K562 (cell line): Measurements from ENCODE around the gene STAP1. TPM values are rescaled to one million over a fixed set of nuclear protein-coding genes. Genes with fewer than 3 reads are reported as not detected.

ENCODE experiments used
- ATF7 ChIP-seq: fragments of 450-650 bp; IDR thresholded peaks from 2 replicates; pipeline ENCODE4 v1.7.1; 2014; ENCODE audit warnings: mild to moderate bottlenecking, moderate library complexity
- CBFA2T3 ChIP-seq: fragments of 450-650 bp; IDR thresholded peaks from 2 replicates; pipeline ENCODE4 v1.6.1; 2017
- CEBPG ChIP-seq, 3 experiments: fragments of 200-800 bp in 1 of 3; sonication (Bioruptor generic) in 1 of 3; sonication (generic) in 1 of 3; formaldehyde crosslinking in 1 of 3; IDR thresholded peaks in 2 of 3; conservative IDR thresholded peaks in 1 of 3; 2 replicates each; pipeline versions ENCODE4 v1.6.1 to v1.8.0; 2016 to 2022; ENCODE audit warnings: missing compliant biosample characterization in 2 of 3, missing genetic modification characterization in 2 of 3, mild to moderate bottlenecking in 1 of 3, missing genetic modification reagents in 1 of 3
- ETV1 ChIP-seq: fragments of 450-650 bp; conservative IDR thresholded peaks from 2 replicates; pipeline ENCODE4 v1.6.1; 2016; ENCODE audit warnings: missing genetic modification characterization, control low read depth, low read depth, missing compliant biosample characterization
- MECOM ChIP-seq: fragments of 250-450 bp; sonication (Bioruptor Pico); IDR thresholded peaks from 2 replicates; pipeline ENCODE4 v1.8.0; 2022; ENCODE audit warnings: inconsistent platforms
- MTA3 ChIP-seq: fragments of 450-650 bp; formaldehyde crosslinking; IDR thresholded peaks from 2 replicates; pipeline ENCODE4 v1.6.1; 2017; ENCODE audit warnings: mild to moderate bottlenecking, borderline replicate concordance
- NBN ChIP-seq: fragments of 450-650 bp; IDR thresholded peaks from 2 replicates; pipeline ENCODE4 v1.6.1; 2016; ENCODE audit warnings: low read depth, mild to moderate bottlenecking
- NFE2L1 ChIP-seq: fragments of 450-650 bp; IDR thresholded peaks from 2 replicates; pipeline ENCODE4 v1.6.1; 2016; ENCODE audit warnings: missing genetic modification characterization, low read depth, mild to moderate bottlenecking, missing compliant biosample characterization, moderate library complexity, borderline replicate concordance
- RCOR1 ChIP-seq, 2 experiments: IDR thresholded peaks; 2 replicates each; pipeline ENCODE4 v1.6.1; 2012; ENCODE audit warnings: low read depth in 2 of 2, low read length in 2 of 2, borderline replicate concordance in 1 of 2, improper control_type of control experiment in 1 of 2
- SMARCC2 ChIP-seq: fragments of 450-650 bp; IDR thresholded peaks from 2 replicates; pipeline ENCODE4 v1.6.1; 2017; ENCODE audit warnings: antibody characterized with exemption, moderate library complexity, mild to moderate bottlenecking, low read depth
- SNAPC5 ChIP-seq: fragments of 250-450 bp; sonication (Bioruptor Pico); IDR thresholded peaks from 2 replicates; pipeline ENCODE4 v1.8.0; 2021; ENCODE audit warnings: moderate library complexity, mild to moderate bottlenecking, inconsistent platforms
- STAG1 ChIP-seq: sonication (generic); formaldehyde crosslinking; IDR thresholded peaks from 2 replicates; pipeline ENCODE4 v1.5.0; 2020; ENCODE audit warnings: missing genetic modification reagents, borderline replicate concordance
- TAL1 ChIP-seq: fragments of 450-650 bp; IDR thresholded peaks from 2 replicates; pipeline ENCODE4 v1.6.1; 2016; ENCODE audit warnings: mild to moderate bottlenecking
- ZBTB33 ChIP-seq: sonication (generic); formaldehyde crosslinking; IDR thresholded peaks from 2 replicates; pipeline ENCODE4 v1.8.1; 2023; ENCODE audit warnings: mild to moderate bottlenecking, missing genetic modification reagents
- ZFP91 ChIP-seq: sonication (generic); formaldehyde crosslinking; IDR thresholded peaks from 2 replicates; pipeline ENCODE4 v1.8.0; 2022; ENCODE audit warnings: mild to moderate bottlenecking, missing genetic modification reagents
- ZNF740 ChIP-seq, 3 experiments: fragments of 200-800 bp in 1 of 3; sonication (Bioruptor generic) in 1 of 3; sonication (generic) in 1 of 3; formaldehyde crosslinking in 1 of 3; IDR thresholded peaks; 2 replicates each; pipeline versions ENCODE4 v1.6.1 to v1.8.0; 2016 to 2022; ENCODE audit warnings: mild to moderate bottlenecking in 2 of 3, missing compliant biosample characterization in 2 of 3, missing genetic modification characterization in 2 of 3, missing genetic modification reagents in 1 of 3
- polyA plus RNA-seq, 8 experiments: library from polyadenylated mRNA; depleted of rRNA in 4 of 8; stranded (reverse) in 5 of 8; unstranded in 3 of 8; fragments of >200 nt; fragmentation: Nextera tagmentation in 2 of 8; fragmentation: Illumina TruSeq in 1 of 8; extraction: Ambion mirVana in 2 of 8; extraction: Trizol in 1 of 8; gene quantifications; 2 replicates each; pipeline versions ENCODE4 v1.2.1 to v1.2.3, GENCODE V29; 2011 to 2014; ENCODE audit warnings: inconsistent platforms in 1 of 8, missing spikeins in 1 of 8
- total RNA-seq, 7 experiments: library from RNA; depleted of rRNA in 6 of 7; stranded (reverse); fragments of >200 nt in 6 of 7; fragmentation: Illumina TruSeq in 2 of 7; extraction: Trizol in 2 of 7; gene quantifications; 2 replicates each; pipeline versions ENCODE4 v1.2.1 to v1.2.3, GENCODE V29; 2011 to 2021; ENCODE audit warnings: low replicate concordance in 1 of 7
- TF ChIP-seq, protein P1 (sequence below): fragments of 450-650 bp; formaldehyde crosslinking; IDR thresholded peaks from 2 replicates; pipeline ENCODE4 v1.4.0; 2020; ENCODE audit warnings: mild to moderate bottlenecking
- TF ChIP-seq, protein P2 (sequence below): sonication (generic); formaldehyde crosslinking; IDR thresholded peaks from 2 replicates; pipeline ENCODE4 v1.8.1; 2022; ENCODE audit warnings: missing genetic modification reagents

The STAP1 gene
- total and polyA plus RNA-seq, 9 of the 15 experiments (the other 6 are each of a cell fraction or from before 2014, with no cell fraction given) = 0.50 to 5.6 (median 1.4) TPM

DNA sequence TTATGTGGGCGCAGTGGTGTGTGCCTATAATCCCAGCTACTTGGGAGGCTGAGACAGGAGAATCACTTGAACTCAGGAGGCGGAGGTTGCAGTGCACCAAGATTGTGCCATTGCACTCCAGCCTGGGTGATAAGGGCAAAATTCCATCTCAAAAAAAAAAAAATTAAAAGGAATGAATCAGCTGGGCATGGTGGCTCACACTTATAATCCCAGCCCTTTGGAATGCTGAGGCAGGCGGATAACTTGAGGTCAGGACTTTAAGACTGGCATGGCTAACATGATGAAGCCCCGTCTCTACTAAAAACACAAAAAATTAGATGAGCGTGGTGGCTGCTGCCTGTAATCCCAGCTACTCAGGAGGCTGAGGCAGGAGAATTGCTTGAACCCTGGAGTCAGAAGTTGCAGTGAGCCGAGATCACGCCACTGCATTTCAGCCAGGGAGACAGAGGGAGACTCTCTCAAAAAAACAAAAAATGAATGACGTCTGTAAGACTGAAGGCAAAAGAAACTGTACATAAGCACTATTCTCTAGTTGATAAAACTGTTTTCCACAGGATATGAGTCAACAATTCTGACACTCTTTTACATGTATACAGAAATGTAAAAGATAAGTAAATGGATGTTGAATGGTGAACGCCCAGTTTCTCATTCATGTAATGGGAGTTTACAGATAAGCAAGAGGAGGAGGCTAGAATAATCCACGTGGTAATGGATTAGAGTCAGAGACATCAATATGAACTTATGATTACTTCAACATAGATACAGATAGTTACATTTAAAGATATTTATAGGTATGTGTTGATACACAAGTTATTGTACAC is 35.5 kb upstream of the STAP1 start (continued):
- TF ChIP-seq CBFA2T3 = peak; percentile 89
- TF ChIP-seq NBN = peak; percentile 83
- TF ChIP-seq TAL1 = peak; percentile 45; the same call in 1 of the 2 replicates
- TF ChIP-seq NFE2L1 = no peak
- peak; percentile 72 for TF ChIP-seq MTA3
- no peak for TF ChIP-seq CEBPG (CRISPR knock-in tag; IDR thresholded peaks at IDR 0.05)
- TF ChIP-seq CEBPG (tag; conservative IDR thresholded peaks at IDR 0.05 in 1 of 2, IDR thresholded peaks at IDR 0.05 in 1 of 2) = no peak; a peak in 1 of 4 replicates
- TF ChIP-seq, protein P1, sequence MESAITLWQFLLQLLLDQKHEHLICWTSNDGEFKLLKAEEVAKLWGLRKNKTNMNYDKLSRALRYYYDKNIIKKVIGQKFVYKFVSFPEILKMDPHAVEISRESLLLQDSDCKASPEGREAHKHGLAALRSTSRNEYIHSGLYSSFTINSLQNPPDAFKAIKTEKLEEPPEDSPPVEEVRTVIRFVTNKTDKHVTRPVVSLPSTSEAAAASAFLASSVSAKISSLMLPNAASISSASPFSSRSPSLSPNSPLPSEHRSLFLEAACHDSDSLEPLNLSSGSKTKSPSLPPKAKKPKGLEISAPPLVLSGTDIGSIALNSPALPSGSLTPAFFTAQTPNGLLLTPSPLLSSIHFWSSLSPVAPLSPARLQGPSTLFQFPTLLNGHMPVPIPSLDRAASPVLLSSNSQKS (CRISPR knock-in tag) = no peak
- peak; percentile 88; the same call in 1 of the 2 replicates for TF ChIP-seq SMARCC2
- TF ChIP-seq RCOR1 (IDR thresholded peaks at IDR 0.05; ENCODE audit: borderline replicate concordance in 1 of 2, low read depth in 2 of 2, low read length in 2 of 2) = peak in 1 of 2 experiments; percentile 71; a peak in 1 of 4 replicates
- no peak for TF ChIP-seq STAG1 (CRISPR knock-in tag)
- TF ChIP-seq ATF7 = peak; percentile 88
- TF ChIP-seq MECOM (CRISPR knock-in tag) = no peak
- TF ChIP-seq SNAPC5 (CRISPR knock-in tag) = no peak
- peak; percentile 98 for TF ChIP-seq ETV1 (tag)
- TF ChIP-seq ZFP91 = no peak
- no peak for TF ChIP-seq ZBTB33 (CRISPR knock-in tag)
- TF ChIP-seq ZNF740 (CRISPR knock-in tag; IDR thresholded peaks at IDR 0.05) = no peak
- TF ChIP-seq ZNF740 (tag; IDR thresholded peaks at IDR 0.05) = no peak
- TF ChIP-seq, protein P2, sequence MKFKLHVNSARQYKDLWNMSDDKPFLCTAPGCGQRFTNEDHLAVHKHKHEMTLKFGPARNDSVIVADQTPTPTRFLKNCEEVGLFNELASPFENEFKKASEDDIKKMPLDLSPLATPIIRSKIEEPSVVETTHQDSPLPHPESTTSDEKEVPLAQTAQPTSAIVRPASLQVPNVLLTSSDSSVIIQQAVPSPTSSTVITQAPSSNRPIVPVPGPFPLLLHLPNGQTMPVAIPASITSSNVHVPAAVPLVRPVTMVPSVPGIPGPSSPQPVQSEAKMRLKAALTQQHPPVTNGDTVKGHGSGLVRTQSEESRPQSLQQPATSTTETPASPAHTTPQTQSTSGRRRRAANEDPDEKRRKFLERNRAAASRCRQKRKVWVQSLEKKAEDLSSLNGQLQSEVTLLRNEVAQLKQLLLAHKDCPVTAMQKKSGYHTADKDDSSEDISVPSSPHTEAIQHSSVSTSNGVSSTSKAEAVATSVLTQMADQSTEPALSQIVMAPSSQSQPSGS (CRISPR knock-in tag) = no peak
